IPS-15b (cell line): ENCODE data around the gene SOCS6.
"Not testable (repeated sequence)": the region's sequence is repeated elsewhere in the genome, so short reads cannot be mapped to it uniquely, and the experiment has no call there.

Experiments used
- H3K27me3 ChIP-seq: one replicate; pipeline ENCODE4 v1.6.1; 2013; ENCODE audit warnings: low read length; ENCODE audit not compliant: control insufficient read depth, insufficient read depth
- H3K36me3 ChIP-seq: one replicate; pipeline ENCODE4 v1.6.1; 2013; ENCODE audit warnings: low read length; ENCODE audit not compliant: control insufficient read depth, insufficient read depth
- H3K4me1 ChIP-seq: one replicate; pipeline ENCODE4 v1.6.1; 2013; ENCODE audit warnings: mild to moderate bottlenecking, low read length; ENCODE audit not compliant: control insufficient read depth, insufficient read depth
- H3K4me3 ChIP-seq: one replicate; pipeline ENCODE4 v1.5.1; 2013; ENCODE audit warnings: low read depth, low read length
- H3K9ac ChIP-seq: one replicate; pipeline ENCODE4 v1.6.1; 2013; ENCODE audit warnings: low read depth, mild to moderate bottlenecking, low read length
- H3K9me3 ChIP-seq: one replicate; pipeline ENCODE4 v1.6.1; 2013; ENCODE audit warnings: mild to moderate bottlenecking, low read length; ENCODE audit not compliant: control insufficient read depth, insufficient read depth

The SOCS6 gene

DNA sequence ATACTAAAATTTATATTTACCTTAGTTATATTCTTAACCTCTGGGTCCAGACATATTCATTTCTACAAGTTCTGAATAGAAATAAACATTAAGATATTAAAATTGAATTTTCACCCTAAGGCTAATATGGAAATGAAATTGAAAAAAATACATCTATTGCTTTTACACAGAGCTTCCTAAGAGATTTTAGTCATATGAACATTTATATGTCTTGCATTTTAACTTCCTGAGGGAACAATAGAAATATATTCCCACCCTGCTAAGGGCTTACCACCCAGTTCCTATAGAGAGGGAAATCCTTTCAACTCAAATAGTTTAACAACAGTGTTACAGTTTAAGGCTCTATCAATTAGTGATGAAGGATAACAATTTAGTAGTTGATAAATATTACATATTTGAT is 60.5 kb downstream of the SOCS6 start:
- Histone ChIP-seq H3K4me1 (no peaks in the 10 kb centered on the region), H3K4me3 (no peak overlapping the region), H3K27me3 (no peaks in the 10 kb centered on the region), H3K9me3 (no peaks in the 10 kb centered on the region), H3K36me3 (no peaks in the 10 kb centered on the region), H3K9ac (no peak overlapping the region)

GRCh38 chr18:70354080-70354479 is 65.2 kb downstream of the SOCS6 start:
- no peaks in the 10 kb centered on the region for H3K9me3 ChIP-seq
- no peak overlapping the region for H3K4me3 ChIP-seq
- no peak overlapping the region for H3K9ac ChIP-seq
- H3K36me3 ChIP-seq: no peaks in the 10 kb centered on the region
- H3K27me3 ChIP-seq: no peaks in the 10 kb centered on the region
- H3K4me1 ChIP-seq: peaks cover 7% of the 10 kb centered on the region

DNA sequence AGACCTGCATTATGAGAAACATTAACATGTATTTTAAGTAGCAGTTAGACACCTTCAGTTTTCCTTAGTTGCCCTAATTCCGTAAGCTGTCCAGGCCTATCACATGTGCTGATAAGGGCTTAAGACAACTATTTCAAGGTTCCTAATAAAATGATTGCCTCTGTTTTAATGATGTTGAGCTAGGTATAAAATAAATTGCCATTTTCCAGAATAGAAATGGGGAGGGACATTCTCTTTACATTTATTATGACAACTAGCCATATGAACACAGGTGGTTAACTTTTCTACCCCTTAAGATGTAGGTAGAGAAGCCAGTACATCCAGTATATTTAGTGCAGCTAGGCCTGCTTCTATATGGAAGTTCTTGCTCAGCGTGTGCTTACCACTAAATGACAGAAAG is 65.9 kb downstream of the SOCS6 start:
- H3K9me3 ChIP-seq: no peaks in the 10 kb centered on the region
- peaks cover 7% of the 10 kb centered on the region for H3K4me1 ChIP-seq
- H3K27me3 ChIP-seq: no peaks in the 10 kb centered on the region
- no peak overlapping the region for H3K4me3 ChIP-seq
- H3K36me3 ChIP-seq: no peaks in the 10 kb centered on the region
- no peak overlapping the region for H3K9ac ChIP-seq

- no peaks in the 10 kb centered on the region for H3K36me3 ChIP-seq
- no peaks in the 10 kb centered on the region for H3K9me3 ChIP-seq
- H3K9ac ChIP-seq: no peak overlapping the region
- no peaks in the 10 kb centered on the region for H3K27me3 ChIP-seq
- H3K4me3 ChIP-seq: no peak overlapping the region
- peaks cover 7% of the 10 kb centered on the region for H3K4me1 ChIP-seq
Observed at GRCh38 chr18:70355620-70356385, 67.0 kb downstream of the SOCS6 start.

DNA sequence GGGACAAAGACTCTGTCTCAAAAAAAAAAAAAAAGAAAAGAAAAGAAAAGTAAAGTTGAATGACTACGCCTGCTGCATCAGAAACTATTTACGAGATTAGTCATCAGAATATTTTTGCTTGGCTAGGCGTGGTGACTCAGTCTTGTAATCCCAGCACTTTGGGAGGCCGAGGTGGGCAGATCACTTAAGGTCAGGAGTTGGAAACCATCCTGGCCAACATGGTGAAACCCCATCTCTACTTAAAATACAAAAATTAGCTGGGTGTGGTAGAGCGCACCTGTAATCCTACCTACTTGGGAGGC is 69.2 kb downstream of the SOCS6 start:
- H3K4me1 ChIP-seq, H3K36me3 ChIP-seq, H3K9me3 ChIP-seq, H3K9ac ChIP-seq, H3K4me3 ChIP-seq, H3K27me3 ChIP-seq: not testable (repeated sequence)

- no peaks in the 10 kb centered on the region for H3K9me3 ChIP-seq
- H3K36me3 ChIP-seq: no peaks in the 10 kb centered on the region
- H3K4me3 ChIP-seq: no peak overlapping the region
- H3K27me3 ChIP-seq: no peaks in the 10 kb centered on the region
- no peak overlapping the region for H3K9ac ChIP-seq
- H3K4me1 ChIP-seq: peaks cover 7% of the 10 kb centered on the region
Observed at GRCh38 chr18:70359071-70359470, 70.2 kb downstream of the SOCS6 start.

DNA sequence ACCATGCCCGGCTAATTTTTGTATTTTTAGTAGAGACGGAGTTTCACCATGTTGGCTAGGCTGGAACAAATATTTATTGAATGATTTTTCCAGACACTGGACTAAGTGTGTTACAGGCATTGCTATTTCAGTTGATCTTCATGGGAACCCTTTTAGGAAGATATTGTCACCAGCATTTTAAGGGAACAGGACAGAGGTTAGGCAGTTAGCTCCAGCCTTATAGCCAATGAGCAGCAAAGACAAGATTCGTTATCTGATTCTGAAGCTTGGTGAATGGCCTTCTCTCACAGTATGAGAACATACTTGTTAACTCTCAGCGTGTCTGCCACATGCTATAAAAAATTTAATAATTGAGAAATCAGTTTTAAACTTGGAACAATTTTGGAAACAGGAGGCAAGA is 73.4 kb downstream of the SOCS6 start:
- H3K27me3 ChIP-seq: no peaks in the 10 kb centered on the region
- H3K36me3 ChIP-seq: no peaks in the 10 kb centered on the region
- no peaks in the 10 kb centered on the region for H3K9me3 ChIP-seq
- H3K4me1 ChIP-seq: peaks cover 6% of the 10 kb centered on the region
- H3K4me3 ChIP-seq: no peak overlapping the region
- H3K9ac ChIP-seq: no peak overlapping the region

DNA sequence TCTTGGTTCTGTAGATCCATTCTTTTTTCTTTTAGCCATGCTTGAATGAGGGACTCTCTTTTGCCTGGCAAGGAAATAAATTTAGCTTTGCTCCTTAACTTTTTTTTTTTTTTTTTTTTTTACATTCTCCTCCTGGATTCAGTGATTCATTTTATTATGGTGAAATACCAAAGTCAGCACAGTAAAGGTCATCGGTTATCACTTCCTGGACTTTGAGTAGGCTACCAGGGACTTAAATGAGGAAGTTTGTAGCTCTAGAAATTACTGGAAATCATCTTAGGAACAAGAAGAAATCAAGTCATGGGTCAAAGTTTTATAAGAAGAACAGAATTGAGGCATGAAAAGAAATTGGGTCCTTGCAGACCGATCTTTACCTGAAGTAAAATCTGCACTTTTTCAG is 75.0 kb downstream of the SOCS6 start:
- H3K9ac ChIP-seq: no peak overlapping the region

DNA sequence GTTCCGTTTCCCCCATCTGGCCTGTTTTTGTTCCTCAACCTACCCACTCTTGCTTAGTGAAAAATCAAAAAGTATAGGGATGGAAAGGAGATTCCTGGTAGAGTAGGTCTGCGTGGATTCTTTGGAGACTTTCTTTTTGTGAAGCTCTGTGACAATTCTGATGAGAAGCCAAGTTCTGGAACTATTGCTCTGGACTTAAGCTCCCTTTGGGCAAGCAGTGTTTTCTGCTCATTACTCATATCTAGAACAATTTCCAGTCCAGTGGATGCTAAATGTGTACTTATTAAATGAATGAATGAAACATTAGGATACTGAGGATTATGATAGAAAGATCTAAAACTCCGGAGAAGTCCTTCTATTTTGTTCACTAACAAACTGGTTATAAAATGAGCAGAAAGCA is 76.5 kb downstream of the SOCS6 start:
- Histone ChIP-seq H3K4me3 (no peak overlapping the region), H3K4me1 (peaks cover 6% of the 10 kb centered on the region), H3K27me3 (no peaks in the 10 kb centered on the region), H3K36me3 (no peaks in the 10 kb centered on the region), H3K9ac (no peak overlapping the region), H3K9me3 (no peaks in the 10 kb centered on the region)

More for the DNA sequence above, 75.0 kb downstream of the SOCS6 start:
- H3K9me3 ChIP-seq: no peaks in the 10 kb centered on the region
- peaks cover 6% of the 10 kb centered on the region for H3K4me1 ChIP-seq
- no peak overlapping the region for H3K4me3 ChIP-seq
- no peaks in the 10 kb centered on the region for H3K36me3 ChIP-seq
- no peaks in the 10 kb centered on the region for H3K27me3 ChIP-seq

GRCh38 chr18:70366174-70366573 is 77.3 kb downstream of the SOCS6 start:
- no peak overlapping the region for H3K4me3 ChIP-seq

GRCh38 chr18:70366670-70367069 is 77.8 kb downstream of the SOCS6 start:
- Histone ChIP-seq H3K36me3 (no peaks in the 10 kb centered on the region), H3K27me3 (no peaks in the 10 kb centered on the region), H3K9me3 (no peaks in the 10 kb centered on the region), H3K4me3 (no peak overlapping the region), H3K4me1 (peaks cover 6% of the 10 kb centered on the region), H3K9ac (no peak overlapping the region)

More at GRCh38 chr18:70366174-70366573, 77.3 kb downstream of the SOCS6 start:
- no peaks in the 10 kb centered on the region for H3K9me3 ChIP-seq
- H3K4me1 ChIP-seq: peaks cover 6% of the 10 kb centered on the region
- H3K27me3 ChIP-seq: no peaks in the 10 kb centered on the region
- no peak overlapping the region for H3K9ac ChIP-seq
- H3K36me3 ChIP-seq: no peaks in the 10 kb centered on the region

DNA sequence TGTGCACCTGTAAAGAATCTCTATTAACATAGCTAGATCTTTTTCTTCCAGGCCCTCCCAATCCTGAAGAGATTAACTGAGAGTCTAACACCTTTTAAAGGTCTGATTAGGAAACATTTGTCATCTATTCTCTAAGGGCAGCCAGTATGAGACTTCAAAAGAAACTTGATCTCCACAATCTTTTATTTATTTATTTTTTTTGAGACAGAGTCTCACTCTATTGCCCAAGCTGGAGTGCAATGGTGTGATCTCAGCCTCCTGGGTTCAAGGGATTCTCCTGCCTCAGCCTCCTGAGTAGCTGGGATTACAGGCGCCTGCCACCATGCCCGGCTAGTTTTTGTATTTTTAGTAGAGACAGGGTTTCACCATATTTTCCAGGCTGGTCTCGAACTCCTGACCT is 78.5 kb downstream of the SOCS6 start:
- H3K4me1 ChIP-seq, H3K9ac ChIP-seq, H3K27me3 ChIP-seq, H3K9me3 ChIP-seq, H3K36me3 ChIP-seq, H3K4me3 ChIP-seq: not testable (repeated sequence)
